HG03135 (cell line): ENCODE measurements around the gene ALOX15.
"Not testable (repeated sequence)": the region's sequence is repeated elsewhere in the genome, so short reads cannot be mapped to it uniquely, and the experiment has no call there.

Source experiments
- ATAC-seq: cut with Tn5 transposase; IDR thresholded peaks from one replicate; pipeline ENCODE4 v1.9.1; 2021; ENCODE audit warnings: mild to moderate bottlenecking, moderate library complexity; ENCODE audit not compliant: unreplicated experiment

ALOX15 gene

DNA sequence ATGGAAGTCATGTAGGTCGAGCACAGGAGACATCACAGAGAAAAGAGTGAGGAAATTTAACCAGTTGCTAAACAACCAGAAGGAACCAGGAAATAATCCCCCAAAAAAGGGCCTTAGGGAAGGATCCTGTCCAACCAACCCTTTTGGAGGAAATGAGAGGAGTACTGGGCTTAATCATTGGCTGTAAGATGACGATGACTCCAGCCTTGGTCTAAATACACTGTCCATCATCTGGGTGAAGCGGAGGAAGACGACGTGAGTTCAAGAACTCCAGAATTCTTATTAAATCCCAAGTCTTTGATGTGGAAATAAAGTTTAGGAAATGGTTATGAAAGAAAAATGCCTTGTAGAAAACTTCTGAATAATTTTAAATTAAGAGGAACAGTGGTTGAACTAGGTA is 11.5 kb upstream of the ALOX15 start:
- no peak for ATAC-seq

DNA sequence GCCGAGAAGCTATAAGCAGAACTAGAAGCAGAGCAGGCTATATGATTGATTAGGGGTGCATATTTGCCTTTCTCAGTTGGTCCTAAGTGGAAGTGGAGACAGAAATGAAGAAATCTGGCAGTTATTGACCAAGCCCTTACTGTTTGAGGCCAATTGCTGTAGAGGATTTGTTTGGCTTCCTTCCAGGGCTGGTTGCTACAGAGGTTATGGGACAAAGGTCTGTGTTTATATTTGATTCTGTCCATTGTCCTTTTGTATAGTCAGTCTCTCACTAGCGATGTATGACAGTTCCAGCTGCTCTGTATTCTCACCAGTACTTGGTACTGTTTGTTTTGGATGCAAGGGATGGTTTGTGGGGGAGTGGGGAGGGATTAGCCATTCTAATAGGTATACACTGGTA is 7.3 kb upstream of the ALOX15 start:
- no peak for ATAC-seq

DNA sequence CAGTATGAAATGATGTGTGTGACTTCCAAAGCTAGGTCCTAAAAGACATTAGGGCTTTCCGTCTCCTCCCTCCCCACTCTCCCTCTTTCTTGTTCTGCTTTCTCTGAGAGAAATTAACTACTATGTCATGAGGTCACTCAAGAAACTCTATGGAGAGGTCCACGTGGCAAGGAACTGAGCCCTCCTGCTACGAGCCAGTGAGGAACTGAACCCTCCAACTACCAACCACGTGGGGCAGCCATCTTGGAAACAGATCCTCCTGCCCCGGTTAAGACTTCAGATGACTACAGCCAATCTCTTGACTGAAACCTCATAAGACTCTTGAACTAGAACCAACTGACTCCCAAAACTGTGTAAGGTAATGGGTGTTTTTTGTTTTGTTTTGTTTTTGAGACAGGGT is 4.2 kb upstream of the ALOX15 start:
- ATAC-seq, result no peak

DNA sequence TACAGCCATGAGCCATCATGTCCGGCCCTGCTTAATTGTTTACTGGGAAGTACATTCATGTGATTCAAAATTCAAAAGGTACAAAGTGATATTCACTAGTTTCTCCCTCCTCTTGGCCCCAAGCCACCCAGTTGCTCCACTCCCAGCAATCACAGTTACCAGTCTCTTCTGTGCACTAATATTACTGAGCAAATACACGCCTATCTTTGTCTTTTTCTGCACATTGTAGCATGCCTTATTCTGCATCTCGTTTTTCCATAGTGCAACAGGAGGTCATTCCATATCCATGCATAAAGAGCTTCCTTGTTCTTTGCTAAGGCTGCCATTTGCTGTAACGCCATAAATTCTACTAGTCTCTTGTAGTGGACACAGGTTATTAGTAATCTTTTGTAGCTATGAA is 2.2 kb upstream of the ALOX15 start:
- no peak for ATAC-seq

DNA sequence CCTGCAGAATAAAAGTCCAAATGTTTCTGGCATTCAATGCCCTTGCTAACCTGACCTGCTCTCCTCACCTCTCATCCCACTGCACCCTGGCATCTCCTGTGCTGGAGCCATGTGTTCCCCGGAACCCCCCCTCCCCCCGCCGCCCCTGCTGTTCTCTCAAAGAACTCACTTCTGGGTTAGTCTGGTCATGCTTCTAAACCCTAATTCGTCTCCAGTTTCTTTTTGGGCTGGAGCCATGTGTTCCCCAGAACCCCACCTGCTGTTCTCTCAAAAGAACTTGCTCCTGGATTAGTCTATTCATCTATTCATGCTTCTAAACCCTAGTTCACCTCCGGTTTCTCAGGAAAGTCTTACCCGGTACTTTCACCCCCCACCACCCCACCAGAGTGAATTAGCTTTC is 808 bp upstream of the ALOX15 start:
- ATAC-seq, result no peak

DNA sequence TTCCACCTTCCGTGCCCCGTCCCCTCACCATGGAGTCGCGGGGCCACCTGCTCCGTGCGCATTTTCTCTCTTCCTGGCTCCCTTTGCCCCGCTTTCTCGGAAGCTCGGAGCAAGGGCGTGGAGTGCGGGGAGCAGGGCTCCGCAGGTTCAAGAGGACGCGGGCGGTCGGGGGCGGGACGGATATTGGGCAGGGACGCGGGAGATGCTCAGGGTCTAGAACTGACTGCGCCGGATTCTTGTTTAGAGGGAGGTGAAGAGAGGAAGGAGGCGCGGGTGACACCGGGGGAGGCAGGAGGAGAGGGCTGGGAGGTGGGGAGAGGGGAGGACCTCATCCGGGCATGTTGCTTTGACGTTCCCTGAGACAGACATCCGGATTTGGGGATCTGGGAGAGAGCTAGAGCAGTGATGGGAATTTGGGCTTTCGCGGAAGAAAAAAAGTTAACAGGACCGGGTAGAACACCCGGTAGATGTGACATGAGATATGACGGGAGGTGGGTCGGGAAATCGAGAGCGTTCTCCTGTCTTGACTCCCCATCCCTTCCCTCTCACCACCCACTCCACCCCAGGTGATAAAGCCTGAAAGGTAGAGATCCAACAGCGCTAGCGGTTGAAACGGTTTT is 799 bp downstream of the ALOX15 start:
- ATAC-seq, result not testable (repeated sequence)

DNA sequence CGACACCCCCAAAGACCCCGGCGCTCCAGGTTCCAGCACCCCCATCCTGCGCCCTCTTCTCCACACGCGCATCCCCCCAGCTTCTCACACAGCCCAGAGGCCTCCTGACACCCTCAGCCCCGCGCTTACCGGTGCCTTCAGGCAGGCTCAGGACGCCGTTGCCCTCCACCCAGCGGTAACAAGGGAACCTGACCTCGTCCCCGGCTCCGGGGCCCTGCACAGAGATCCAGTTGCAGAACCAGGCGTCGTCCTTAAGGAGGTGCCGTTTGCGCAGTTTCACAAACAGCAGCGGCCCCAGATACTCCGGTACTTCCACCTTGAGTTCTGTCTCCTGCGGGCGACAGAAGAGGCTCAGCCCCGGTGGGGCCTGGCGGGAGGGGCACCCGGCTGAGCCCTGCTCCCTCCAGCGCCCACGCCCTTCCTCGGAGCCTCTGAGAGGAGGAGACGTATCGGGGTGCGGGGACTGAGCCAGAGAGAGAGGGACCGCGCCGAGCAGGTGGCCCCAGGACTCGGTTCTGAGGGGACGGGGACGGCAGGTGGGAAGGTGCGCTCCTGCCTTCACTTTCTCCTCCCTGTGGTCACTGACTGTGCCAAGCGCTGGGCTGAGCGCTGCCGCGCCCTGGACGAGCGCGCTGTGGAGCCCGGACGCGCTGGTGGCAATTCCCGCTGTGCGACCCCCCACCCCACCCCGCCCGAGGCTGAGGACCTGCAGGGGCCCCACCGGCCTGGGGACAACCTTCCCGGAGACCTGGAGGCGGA is 2.0 kb downstream of the ALOX15 start:
- ATAC-seq, result not testable (repeated sequence)

DNA sequence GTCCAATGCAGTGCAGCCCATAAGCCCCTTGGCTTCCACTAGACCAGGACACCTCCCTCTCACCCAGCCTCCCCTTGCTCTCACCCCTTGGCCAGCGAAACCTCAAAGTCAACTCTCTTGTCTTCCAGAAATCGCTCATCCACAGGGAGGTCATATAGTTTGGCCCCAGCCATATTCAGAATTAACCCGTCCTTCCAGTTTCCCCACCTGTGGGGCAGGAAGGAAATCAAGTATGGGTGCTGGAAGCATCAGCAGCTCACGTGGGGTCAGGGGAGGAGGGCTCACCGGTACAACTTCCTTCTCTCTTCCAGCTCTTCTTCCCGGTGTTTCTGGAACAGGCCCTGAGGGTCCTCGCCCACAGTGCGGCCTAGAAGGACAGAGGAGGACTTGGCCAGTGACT is 2.7 kb downstream of the ALOX15 start:
- ATAC-seq, result not testable (repeated sequence)

DNA sequence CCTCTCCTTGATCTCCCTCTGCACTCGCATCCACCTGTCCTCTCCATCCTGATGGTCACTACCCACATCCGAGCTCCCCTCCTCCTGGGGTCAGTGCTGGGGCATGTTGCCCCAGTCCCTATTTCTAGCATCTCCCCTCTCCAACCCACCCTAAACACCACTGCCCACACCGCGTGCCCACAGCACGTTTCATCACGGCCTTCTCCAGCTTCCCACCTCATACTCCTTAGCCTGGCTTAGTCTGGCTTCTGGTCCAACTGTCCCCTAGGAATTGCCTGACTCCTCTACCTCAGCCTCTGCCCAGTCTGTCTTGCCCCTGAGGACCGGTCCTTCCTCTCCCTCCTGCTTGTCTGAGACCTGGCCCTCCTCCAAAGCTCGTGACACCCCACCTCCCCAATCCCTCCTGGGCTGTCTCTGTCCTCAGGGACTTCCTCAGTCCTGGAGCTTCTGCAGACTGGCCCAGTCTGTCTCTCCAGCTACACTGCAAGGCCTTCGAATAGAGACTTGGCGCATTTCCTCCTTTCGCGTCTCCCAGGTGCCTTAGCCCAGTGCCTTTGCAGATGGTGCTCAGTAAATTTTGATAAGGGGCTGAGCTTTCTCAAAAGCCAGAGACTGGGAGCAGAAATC is 4.9 kb downstream of the ALOX15 start:
- ATAC-seq, result no peak

DNA sequence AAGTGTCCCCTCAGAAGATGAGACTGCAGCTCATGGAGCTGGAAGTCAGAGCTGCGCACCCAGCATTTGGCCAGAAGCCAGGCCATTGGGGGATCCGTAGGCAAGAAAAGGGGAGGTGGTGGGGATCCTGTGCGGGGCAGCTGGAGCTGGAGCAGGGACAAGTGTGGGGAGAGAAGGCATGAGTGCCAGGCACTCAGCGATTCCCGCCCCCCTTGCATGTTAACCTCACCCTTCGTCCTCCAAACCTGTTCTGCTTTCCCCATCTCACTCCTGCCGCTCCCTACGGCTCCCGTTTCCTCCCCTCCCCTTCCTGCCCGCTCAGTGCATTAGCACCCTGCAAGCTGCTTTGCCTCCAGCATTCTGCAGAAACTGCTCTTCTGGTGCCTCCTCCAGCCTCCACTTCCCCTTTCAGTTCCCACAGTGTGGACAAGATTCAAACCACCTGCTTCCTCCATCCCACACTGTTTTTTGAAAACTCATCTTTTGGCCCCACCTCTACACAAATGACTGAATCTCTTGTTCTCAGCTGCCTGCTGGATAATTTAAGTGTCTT is 5.6 kb downstream of the ALOX15 start:
- no peak for ATAC-seq

DNA sequence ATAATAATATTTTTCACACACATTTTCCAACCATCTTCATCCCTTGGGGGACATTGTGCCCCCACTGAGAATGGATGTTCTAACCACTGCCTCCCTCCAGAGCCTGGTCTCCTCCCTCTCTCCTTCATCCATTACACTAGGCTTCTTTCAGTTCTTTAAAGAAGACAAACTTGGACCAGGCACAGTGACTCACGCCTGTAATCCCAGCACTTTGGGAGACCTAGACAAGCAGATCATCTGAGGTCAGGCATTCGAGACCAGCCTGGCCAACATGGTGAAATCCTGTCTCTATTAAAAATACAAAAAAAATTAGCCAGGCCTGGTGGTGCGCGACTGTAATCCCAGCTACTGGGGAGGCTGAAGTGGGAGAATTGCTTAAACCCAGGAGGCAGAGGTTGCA is 6.5 kb downstream of the ALOX15 start:
- no peak for ATAC-seq

DNA sequence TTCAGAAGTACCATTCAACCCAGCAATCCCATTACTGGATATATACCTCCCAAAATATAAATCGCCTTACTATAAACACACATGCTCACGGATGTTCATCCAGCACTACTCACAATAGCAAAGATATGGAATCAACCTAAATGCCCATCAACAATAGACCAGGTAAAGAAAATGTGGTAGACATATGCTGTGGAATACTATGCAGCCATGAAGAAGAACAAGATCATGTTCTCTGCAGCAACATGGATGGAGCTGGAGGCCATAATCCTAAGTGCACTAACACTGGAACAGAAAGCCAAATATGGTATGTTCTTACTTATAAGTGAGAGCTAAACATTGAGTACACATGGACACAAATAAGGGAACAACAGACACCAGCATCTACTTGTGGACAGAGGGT is 7.8 kb downstream of the ALOX15 start:
- ATAC-seq, result no peak

DNA sequence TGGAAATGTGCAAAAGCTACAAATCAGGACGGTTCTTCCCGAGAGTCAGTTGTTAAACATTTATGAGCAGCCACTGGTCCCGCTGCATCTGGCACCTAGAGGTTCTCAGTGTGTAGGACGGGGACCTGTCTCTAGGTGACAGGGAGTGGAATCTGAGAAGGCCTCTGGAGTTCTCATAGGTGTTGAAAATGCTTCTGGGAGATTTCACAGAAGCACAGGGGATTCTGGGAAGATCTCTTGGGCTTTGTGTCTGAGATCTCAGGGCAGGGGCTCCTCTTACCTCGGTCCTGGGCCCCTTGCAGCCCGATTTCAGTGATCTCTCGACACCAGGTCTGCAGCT is 8.9 kb downstream of the ALOX15 start:
- no peak for ATAC-seq

DNA sequence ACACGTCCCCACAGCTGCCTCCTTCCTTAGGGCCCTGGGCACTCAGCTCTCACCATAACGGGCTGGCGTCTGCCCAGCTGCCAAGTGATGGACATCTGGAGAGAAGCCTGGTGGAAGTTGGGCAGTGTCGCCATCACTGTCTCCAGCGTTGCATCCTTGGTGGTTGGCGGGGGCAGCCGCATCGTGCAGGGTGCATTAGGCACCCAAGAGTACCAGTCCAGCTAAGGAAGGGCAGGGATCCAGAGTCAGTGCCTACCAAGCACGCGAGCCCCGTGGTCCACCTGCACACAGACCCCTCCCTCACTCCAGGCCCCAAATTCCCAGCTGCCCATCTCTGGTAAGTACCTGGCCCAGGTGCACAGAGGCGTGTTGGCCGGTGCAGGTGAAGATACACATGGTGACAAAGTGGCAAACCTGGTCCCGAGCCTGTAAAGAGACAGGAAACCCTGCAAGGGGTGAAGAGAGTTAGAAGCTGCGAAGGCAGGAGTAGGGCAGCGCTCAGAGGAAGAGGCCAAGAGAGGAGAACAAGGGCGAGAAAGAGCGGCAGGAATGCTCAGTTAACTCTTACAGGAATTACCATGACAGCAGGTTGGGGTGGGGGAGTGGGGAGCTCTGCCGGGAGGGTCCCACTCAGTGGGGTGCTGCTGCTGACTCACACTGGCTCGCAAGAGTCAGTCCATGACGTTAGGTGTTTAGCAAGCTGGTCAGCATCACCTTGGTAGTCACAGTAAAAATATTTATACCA is 9.5 kb downstream of the ALOX15 start:
- no peak for ATAC-seq

DNA sequence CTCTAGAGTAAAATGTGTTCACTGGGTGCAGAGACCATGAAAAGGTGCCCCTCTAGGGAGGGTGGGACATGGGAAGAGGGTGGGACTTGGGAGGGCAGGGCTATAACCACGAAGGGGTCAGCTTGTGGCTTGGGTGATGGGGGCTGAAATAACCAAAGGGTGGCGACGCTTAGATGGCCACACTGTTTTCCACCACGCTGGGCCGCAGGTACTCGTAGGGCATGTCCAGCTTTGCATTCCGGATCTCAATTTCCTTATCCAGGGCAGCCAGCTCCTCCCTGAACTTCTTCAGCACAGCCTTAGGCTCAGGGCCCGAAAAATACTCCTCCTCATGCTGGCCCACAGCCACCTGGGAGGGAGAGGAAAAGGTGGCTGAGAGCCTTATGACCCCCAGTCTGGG is 10.0 kb downstream of the ALOX15 start:
- ATAC-seq, result no peak

DNA sequence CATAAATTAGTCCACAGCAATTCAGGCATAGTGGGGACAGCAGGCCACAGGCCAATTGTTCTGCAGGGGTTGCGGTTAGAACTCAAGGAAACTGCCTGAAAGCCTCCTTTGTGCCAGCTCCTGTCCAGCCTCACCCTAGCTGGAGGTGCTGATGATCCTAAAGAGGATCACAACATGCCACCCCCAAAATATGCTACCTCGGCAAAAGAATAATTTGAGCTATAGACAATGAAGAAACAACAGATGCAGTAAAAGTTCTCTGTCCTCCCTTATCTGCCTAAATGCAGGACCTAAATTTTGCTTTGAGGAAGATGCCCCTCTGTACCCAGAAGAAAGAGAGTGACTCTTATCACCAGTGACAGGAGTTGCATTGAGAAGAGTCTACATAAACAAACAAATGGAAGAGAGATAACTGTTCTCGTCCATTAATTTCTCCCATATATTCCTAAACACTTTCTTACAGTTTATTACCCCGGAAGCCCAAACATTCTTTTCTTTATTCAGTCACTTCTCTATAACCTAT is 14.7 kb downstream of the ALOX15 start:
- no peak for ATAC-seq

DNA sequence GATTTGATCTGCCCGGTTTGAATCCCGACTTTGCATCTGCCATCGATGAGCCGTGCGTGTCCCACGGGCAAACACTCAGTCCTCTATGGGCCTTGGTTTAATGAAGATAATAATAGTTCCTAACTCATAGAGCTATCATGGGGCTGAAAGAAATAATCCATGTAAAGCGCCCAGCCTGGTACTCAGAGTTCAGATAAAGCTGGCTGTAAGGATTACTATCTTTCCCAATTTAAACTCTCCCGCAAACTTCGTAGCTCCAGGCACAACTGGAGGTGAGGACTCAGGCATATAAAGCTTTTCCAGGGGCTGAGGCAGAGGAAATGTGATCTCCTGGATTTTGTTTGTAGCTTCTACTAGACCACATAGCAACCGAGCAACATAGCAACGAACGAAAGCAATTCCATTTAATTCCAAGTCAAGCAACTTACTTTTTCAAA is 16.3 kb downstream of the ALOX15 start:
- no peak for ATAC-seq

DNA sequence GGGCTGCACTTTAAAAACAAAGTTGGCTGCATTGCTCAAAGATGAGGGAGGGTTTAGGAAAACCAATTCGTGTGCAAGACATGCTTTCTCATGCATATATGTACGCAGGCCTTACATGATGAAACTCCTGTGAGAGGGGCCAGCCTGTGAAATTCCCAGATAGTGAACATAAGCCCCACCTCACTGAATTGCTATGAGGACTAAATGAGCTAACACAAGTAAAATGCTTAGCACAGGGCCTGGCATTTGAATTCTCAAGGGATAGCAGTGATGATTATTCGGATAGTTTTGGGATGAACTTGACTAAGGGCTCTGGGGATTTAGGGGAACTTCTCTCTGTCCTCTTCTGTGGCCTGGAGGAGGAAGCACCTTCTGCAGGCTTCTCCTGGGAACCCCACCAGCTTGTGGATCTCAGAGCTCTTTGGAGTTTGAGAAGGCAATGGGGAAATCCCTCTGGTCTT is 17.0 kb downstream of the ALOX15 start:
- ATAC-seq, result not testable (repeated sequence)

DNA sequence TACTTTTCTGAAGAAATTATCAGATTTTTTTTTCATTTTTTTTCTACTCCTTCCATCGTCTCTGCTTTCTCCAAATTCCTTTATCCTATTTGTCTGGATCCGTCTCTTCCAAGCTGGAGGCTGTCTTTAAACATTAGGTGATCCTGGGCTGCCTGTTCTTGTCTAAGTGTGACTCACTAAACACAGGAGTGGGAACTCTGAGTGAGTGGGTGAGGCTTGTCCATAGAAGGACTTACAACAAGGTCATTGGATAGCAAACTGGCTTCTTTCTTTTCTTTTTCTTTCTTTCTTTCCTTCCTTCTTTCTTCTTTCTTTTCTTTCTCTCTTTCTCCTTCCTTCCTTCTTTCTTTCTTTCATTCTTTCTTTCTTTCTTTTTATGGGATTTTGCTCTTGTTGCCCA is 18.2 kb downstream of the ALOX15 start:
- no peak for ATAC-seq

DNA sequence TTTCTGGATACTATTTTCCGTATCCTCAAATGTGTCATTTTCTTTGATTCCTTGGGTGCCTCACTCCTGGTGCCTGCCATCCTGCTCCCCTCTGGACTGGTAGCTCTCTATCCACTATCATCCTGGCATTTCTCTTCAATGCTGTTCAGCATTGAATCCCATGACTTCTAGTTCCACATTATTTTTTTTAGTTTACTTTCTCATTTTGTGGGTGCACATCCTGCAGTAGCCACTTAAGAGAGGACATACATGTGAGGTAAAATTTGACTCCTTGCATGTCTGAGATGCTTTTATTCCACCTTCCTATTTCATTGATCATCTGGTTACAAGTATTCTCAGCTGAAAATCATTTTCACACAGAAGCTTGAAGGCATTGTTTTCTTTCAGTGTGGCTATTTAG is 19.1 kb downstream of the ALOX15 start:
- ATAC-seq, result no peak

DNA sequence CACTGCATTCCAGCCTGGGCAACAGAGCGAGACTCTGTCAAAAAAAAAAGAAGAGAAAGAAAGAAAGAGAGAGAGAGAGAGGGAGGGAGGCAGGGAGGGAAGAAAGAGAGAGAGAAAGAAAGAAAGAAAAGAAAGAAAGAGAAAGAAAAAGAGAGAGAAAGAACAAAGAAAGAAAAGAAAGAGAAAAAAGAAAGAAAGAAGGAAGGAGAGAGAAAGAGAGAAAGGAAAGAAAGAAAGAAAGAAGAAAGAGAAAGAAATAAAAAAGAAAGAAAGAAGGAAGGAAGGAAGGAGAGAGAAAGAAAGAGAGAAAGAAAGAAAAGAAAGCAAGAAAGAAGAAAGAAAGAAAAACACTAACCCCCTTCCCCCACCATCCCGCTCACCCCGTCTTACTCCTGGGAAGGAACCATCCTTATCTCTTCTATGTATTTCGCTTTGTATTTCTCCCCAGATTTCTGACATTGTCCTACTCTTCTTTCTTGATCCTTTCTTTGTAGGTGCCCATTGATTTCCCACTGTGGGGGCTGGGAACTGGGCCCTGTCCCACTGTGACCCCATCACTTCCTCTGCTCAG is 20.9 kb downstream of the ALOX15 start:
- no peak for ATAC-seq
